ENCODE results near the gene PCNX3. TPM values are rescaled to one million over a fixed set of nuclear protein-coding genes. Genes with fewer than 3 reads are reported as not detected.

Gene PCNX3
- total RNA-seq, 1 donor from 2014 or later = 59.5 TPM

GRCh38 chr11:65574811-65575567 lies 40.6 kb upstream of the PCNX3 start:
- H3K36me3 Mint-ChIP-seq (ENCODE audit: insufficient read depth) = peaks cover 2% of the 10 kb centered on the region
- TF ChIP-seq CTCF (IDR thresholded peaks at IDR 0.05; ENCODE audit: unreplicated experiment) = no peak
- H3K4me3 Mint-ChIP-seq (ENCODE audit: low read depth) = peak overlapping the region; percentile 69
- no peak for DNase-seq (ENCODE audit: low spot score, unreplicated experiment)
- H3K27me3 Mint-ChIP-seq = peaks cover 27% of the 10 kb centered on the region
- H3K27ac Mint-ChIP-seq = peak overlapping the region; percentile 56
- no peaks in the 10 kb centered on the region for H3K9me3 Mint-ChIP-seq (ENCODE audit: low read depth)
- peaks cover 26% of the 10 kb centered on the region for H3K4me1 Mint-ChIP-seq (ENCODE audit: low read depth)

GRCh38 chr11:65575568-65576231 lies 39.9 kb upstream of the PCNX3 start, which contains the start of gene EHBP1L1:
TSS of gene EHBP1L1 (plus strand) at chr11:65576053. CDS start at chr11:65576303, 250 bp downstream.
- Mint-ChIP-seq H3K9me3 (ENCODE audit: low read depth) (no peaks in the 10 kb centered on the region), H3K4me3 (ENCODE audit: low read depth) (peak within 1 kb of the TSS; percentile 69), H3K27ac (peak within 1 kb of the TSS; percentile 56), H3K4me1 (ENCODE audit: low read depth) (peaks cover 23% of the 10 kb centered on the region), H3K36me3 (ENCODE audit: insufficient read depth) (peaks cover 2% of the 10 kb centered on the region), H3K27me3 (peaks cover 27% of the 10 kb centered on the region)
- TF ChIP-seq CTCF (IDR thresholded peaks at IDR 0.05; ENCODE audit: unreplicated experiment) = no peak
- no peak for DNase-seq (ENCODE audit: low spot score, unreplicated experiment)

GRCh38 chr11:65576232-65576866 lies 39.2 kb upstream of the PCNX3 start:
- no peak for TF ChIP-seq CTCF (IDR thresholded peaks at IDR 0.05; ENCODE audit: unreplicated experiment)
- Mint-ChIP-seq H3K4me3 (ENCODE audit: low read depth) (peak overlapping the region; percentile 42), H3K9me3 (ENCODE audit: low read depth) (no peaks in the 10 kb centered on the region), H3K4me1 (ENCODE audit: low read depth) (peaks cover 21% of the 10 kb centered on the region), H3K27me3 (peaks cover 27% of the 10 kb centered on the region), H3K27ac (no peak overlapping the region), H3K36me3 (ENCODE audit: insufficient read depth) (peaks cover 2% of the 10 kb centered on the region)
- DNase-seq (ENCODE audit: low spot score, unreplicated experiment) = no peak

GRCh38 chr11:65576867-65577755 lies 38.5 kb upstream of the PCNX3 start:
- peaks cover 2% of the 10 kb centered on the region for H3K36me3 Mint-ChIP-seq (ENCODE audit: insufficient read depth)
- H3K27ac Mint-ChIP-seq = no peak overlapping the region
- no peak for DNase-seq (ENCODE audit: low spot score, unreplicated experiment)
- peaks cover 32% of the 10 kb centered on the region for H3K27me3 Mint-ChIP-seq
- H3K4me1 Mint-ChIP-seq (ENCODE audit: low read depth) = peaks cover 15% of the 10 kb centered on the region
- TF ChIP-seq CTCF (IDR thresholded peaks at IDR 0.05; ENCODE audit: unreplicated experiment) = no peak
- peak overlapping the region; percentile 42 for H3K4me3 Mint-ChIP-seq (ENCODE audit: low read depth)
- no peaks in the 10 kb centered on the region for H3K9me3 Mint-ChIP-seq (ENCODE audit: low read depth)
